ENCODE measurements around the gene NQO1.
"Not testable (repeated sequence)": the region's sequence is repeated elsewhere in the genome, so short reads cannot be mapped to it uniquely, and the experiment has no call there.

Gene NQO1

GRCh38 chr16:69726313-69727060, at the start of gene NQO1:
Gene NQO1 (minus strand): TSS chr16:69726560. CDS start chr16:69726439, 121 bp downstream.
- peak; percentile 89 for DNase-seq

GRCh38 chr16:69775563-69775962, 49.2 kb upstream of the NQO1 start:
- no peak for DNase-seq

GRCh38 chr16:69773260-69773947, 47.0 kb upstream of the NQO1 start:
- no peak for DNase-seq

- DNase-seq: no peak
These were observed 45.2 kb upstream of the NQO1 start for GRCh38 chr16:69771651-69771967.

- DNase-seq: no peak
These were observed 43.0 kb upstream of the NQO1 start for GRCh38 chr16:69769404-69769803.

- no peak for DNase-seq
These were observed 42.3 kb upstream of the NQO1 start for GRCh38 chr16:69768666-69769065.

GRCh38 chr16:69767459-69768229, 41.3 kb upstream of the NQO1 start:
- DNase-seq: no peak

GRCh38 chr16:69763599-69763942, 37.2 kb upstream of the NQO1 start:
- DNase-seq: no peak

- no peak for DNase-seq
These were observed 36.6 kb upstream of the NQO1 start for GRCh38 chr16:69762814-69763598.

- DNase-seq: peak; percentile 79
These were observed 35.8 kb upstream of the NQO1 start, which contains the start of gene WWP2 for GRCh38 chr16:69761983-69762813. Gene WWP2 (plus strand): TSS chr16:69762332. CDS start chr16:69787011, 24,679 bp downstream.

- DNase-seq: not testable (repeated sequence)
These were observed 31.0 kb upstream of the NQO1 start for GRCh38 chr16:69757375-69757774.

GRCh38 chr16:69756705-69757104, 30.3 kb upstream of the NQO1 start:
- no peak for DNase-seq

GRCh38 chr16:69754469-69755310, 28.3 kb upstream of the NQO1 start, which contains the start of gene NOB1:
Gene NOB1 (minus strand): TSS chr16:69754926. CDS start chr16:69754910, 16 bp downstream.
- peak; percentile 97 for DNase-seq

- no peak for DNase-seq
These were observed 27.7 kb upstream of the NQO1 start for GRCh38 chr16:69754143-69754468.

GRCh38 chr16:69748694-69749345, 22.5 kb upstream of the NQO1 start:
- DNase-seq: no peak

- no peak for DNase-seq
These were observed 20.8 kb upstream of the NQO1 start for GRCh38 chr16:69747115-69747514.

- DNase-seq: no peak
These were observed 19.6 kb upstream of the NQO1 start for GRCh38 chr16:69745959-69746358.

- no peak for DNase-seq
These were observed 18.9 kb upstream of the NQO1 start for GRCh38 chr16:69745232-69745612.

GRCh38 chr16:69744363-69745231, 18.2 kb upstream of the NQO1 start:
- no peak for DNase-seq
